Measurements from ENCODE around the gene MCAT. TPM values are rescaled to one million over a fixed set of nuclear protein-coding genes. Genes with fewer than 3 reads are reported as not detected.
A peak's percentile ranks its signal among the peaks of the same experiment; 100 is the strongest.

Gene MCAT
- total and polyA plus RNA-seq, 4 donors = 6.5 to 12.8 (median 9.9) TPM

GRCh38 chr22:43160497-43161126 is 17.4 kb upstream of the MCAT start:
- ATAC-seq (ENCODE audit: low FRiP score) (no peak), DNase-seq (no peak)
- Histone ChIP-seq H3K27me3 (ENCODE audit: control insufficient read depth in 1 of 2, insufficient read depth in 2 of 2, low read length in 1 of 2) (no peaks in the 10 kb centered on the region), H3K36me3 (ENCODE audit: control insufficient read depth in 1 of 2, insufficient read depth in 2 of 2, low read length in 1 of 2) (peaks cover 0 to 1% of the 10 kb centered on the region in 2 donors), H3K4me3 (ENCODE audit: low read length in 2 of 2) (no peak overlapping the region), H3K9me3 (ENCODE audit: control insufficient read depth, low read length) (no peaks in the 10 kb centered on the region), H3K4me1 (ENCODE audit: control insufficient read depth in 1 of 2, insufficient read depth in 2 of 2, low read length in 2 of 2) (no peaks in the 10 kb centered on the region), H3K27ac (ENCODE audit: low read depth in 1 of 2, low read length in 2 of 2) (no peak overlapping the region)
- intact Hi-C loops (cut with DNase I) = no loop called here
- whole genome bisulfite sequencing, 2 donors = 92 to 94% methylated on average over 8 of the region's 8 CpGs

GRCh38 chr22:43159484-43160178 is 16.4 kb upstream of the MCAT start:
- no peaks in the 10 kb centered on the region for H3K9me3 ChIP-seq (ENCODE audit: control insufficient read depth, low read length)
- no peaks in the 10 kb centered on the region for H3K4me1 ChIP-seq (ENCODE audit: control insufficient read depth in 1 of 2, insufficient read depth in 2 of 2, low read length in 2 of 2)
- peaks cover 0 to 1% of the 10 kb centered on the region in 2 donors for H3K36me3 ChIP-seq (ENCODE audit: control insufficient read depth in 1 of 2, insufficient read depth in 2 of 2, low read length in 1 of 2)

GRCh38 chr22:43158778-43159483 is 15.7 kb upstream of the MCAT start:
- DNase-seq (no peak), ATAC-seq (ENCODE audit: low FRiP score) (no peak)
- no peaks in the 10 kb centered on the region for H3K27me3 ChIP-seq (ENCODE audit: control insufficient read depth in 1 of 2, insufficient read depth in 2 of 2, low read length in 1 of 2)
- 90 to 91% methylated on average over 24 of the region's 24 CpGs for WGBS, 2 donors
- no peaks in the 10 kb centered on the region for H3K9me3 ChIP-seq (ENCODE audit: control insufficient read depth, low read length)
- H3K27ac ChIP-seq (ENCODE audit: low read depth in 1 of 2, low read length in 2 of 2) = no peak overlapping the region
- peaks cover 0 to 1% of the 10 kb centered on the region in 2 donors for H3K36me3 ChIP-seq (ENCODE audit: control insufficient read depth in 1 of 2, insufficient read depth in 2 of 2, low read length in 1 of 2)
- intact Hi-C loops (cut with DNase I) = no loop called here
- H3K4me1 ChIP-seq (ENCODE audit: control insufficient read depth in 1 of 2, insufficient read depth in 2 of 2, low read length in 2 of 2) = no peaks in the 10 kb centered on the region
- no peak overlapping the region for H3K4me3 ChIP-seq (ENCODE audit: low read length in 2 of 2)

More at GRCh38 chr22:43159484-43160178, 16.4 kb upstream of the MCAT start:
- intact Hi-C loops (cut with DNase I) = no loop called here
- WGBS, 2 donors = 73 to 80% methylated on average over 18 of the region's 18 CpGs
- Histone ChIP-seq H3K27ac (ENCODE audit: low read depth in 1 of 2, low read length in 2 of 2) (no peak overlapping the region), H3K27me3 (ENCODE audit: control insufficient read depth in 1 of 2, insufficient read depth in 2 of 2, low read length in 1 of 2) (no peaks in the 10 kb centered on the region), H3K4me3 (ENCODE audit: low read length in 2 of 2) (no peak overlapping the region)
- DNase-seq (peak in 1 of 2 donors; percentile 49), ATAC-seq (ENCODE audit: low FRiP score) (no peak)

GRCh38 chr22:43157874-43158546 is 14.8 kb upstream of the MCAT start:
- ATAC-seq (ENCODE audit: low FRiP score) (no peak), DNase-seq (no peak)
- WGBS, 2 donors = 80% methylated on average over 9 of the region's 9 CpGs
- intact Hi-C loops (cut with DNase I) = no loop called here
- Histone ChIP-seq H3K36me3 (ENCODE audit: control insufficient read depth in 1 of 2, insufficient read depth in 2 of 2, low read length in 1 of 2) (peaks cover 0 to 1% of the 10 kb centered on the region in 2 donors), H3K9me3 (ENCODE audit: control insufficient read depth, low read length) (no peaks in the 10 kb centered on the region), H3K4me1 (ENCODE audit: control insufficient read depth in 1 of 2, insufficient read depth in 2 of 2, low read length in 2 of 2) (no peaks in the 10 kb centered on the region), H3K27me3 (ENCODE audit: control insufficient read depth in 1 of 2, insufficient read depth in 2 of 2, low read length in 1 of 2) (no peaks in the 10 kb centered on the region), H3K27ac (ENCODE audit: low read depth in 1 of 2, low read length in 2 of 2) (no peak overlapping the region), H3K4me3 (ENCODE audit: low read length in 2 of 2) (no peak overlapping the region)

GRCh38 chr22:43156413-43156812 is 13.2 kb upstream of the MCAT start:
- intact Hi-C loops (cut with DNase I) = no loop called here
- Histone ChIP-seq H3K4me3 (ENCODE audit: low read length in 2 of 2) (no peak overlapping the region), H3K9me3 (ENCODE audit: control insufficient read depth, low read length) (no peaks in the 10 kb centered on the region), H3K27ac (ENCODE audit: low read depth in 1 of 2, low read length in 2 of 2) (no peak overlapping the region), H3K36me3 (ENCODE audit: control insufficient read depth in 1 of 2, insufficient read depth in 2 of 2, low read length in 1 of 2) (no peaks in the 10 kb centered on the region), H3K4me1 (ENCODE audit: control insufficient read depth in 1 of 2, insufficient read depth in 2 of 2, low read length in 2 of 2) (no peaks in the 10 kb centered on the region), H3K27me3 (ENCODE audit: control insufficient read depth in 1 of 2, insufficient read depth in 2 of 2, low read length in 1 of 2) (no peaks in the 10 kb centered on the region)
- ATAC-seq (ENCODE audit: low FRiP score) (no peak), DNase-seq (no peak)
- 87 to 88% methylated on average over 12 of the region's 12 CpGs for WGBS, 2 donors

- ATAC-seq (ENCODE audit: low FRiP score) = no peak
- 89 to 90% methylated on average over 5 of the region's 5 CpGs for WGBS, 2 donors
- Histone ChIP-seq H3K4me1 (ENCODE audit: control insufficient read depth in 1 of 2, insufficient read depth in 2 of 2, low read length in 2 of 2) (no peaks in the 10 kb centered on the region), H3K36me3 (ENCODE audit: control insufficient read depth in 1 of 2, insufficient read depth in 2 of 2, low read length in 1 of 2) (no peaks in the 10 kb centered on the region), H3K27ac (ENCODE audit: low read depth in 1 of 2, low read length in 2 of 2) (no peak overlapping the region), H3K9me3 (ENCODE audit: control insufficient read depth, low read length) (no peaks in the 10 kb centered on the region), H3K4me3 (ENCODE audit: low read length in 2 of 2) (no peak overlapping the region), H3K27me3 (ENCODE audit: control insufficient read depth in 1 of 2, insufficient read depth in 2 of 2, low read length in 1 of 2) (no peaks in the 10 kb centered on the region)
- no peak for DNase-seq
- intact Hi-C loops (cut with DNase I) = no loop called here
Measured at GRCh38 chr22:43155789-43156188, 12.6 kb upstream of the MCAT start.

- 91 to 95% methylated on average over 25 to 27 of the region's 27 CpGs for whole genome bisulfite sequencing, 2 donors
- H3K4me1 ChIP-seq (ENCODE audit: control insufficient read depth in 1 of 2, insufficient read depth in 2 of 2, low read length in 2 of 2) = no peaks in the 10 kb centered on the region
Measured at GRCh38 chr22:43154887-43155536, 11.8 kb upstream of the MCAT start.

GRCh38 chr22:43153899-43154298 is 10.7 kb upstream of the MCAT start:
- intact Hi-C loops (cut with DNase I) = loop anchor here in 1 of 2 donors (2.0 kb wide), 1 partner anchor 33 kb away; the partner anchor contains the start of gene TTLL12
- no peak overlapping the region for H3K27ac ChIP-seq (ENCODE audit: low read depth in 1 of 2, low read length in 2 of 2)
- DNase-seq (no peak), ATAC-seq (ENCODE audit: low FRiP score) (no peak)
- H3K9me3 ChIP-seq (ENCODE audit: control insufficient read depth, low read length) = no peaks in the 10 kb centered on the region
- H3K36me3 ChIP-seq (ENCODE audit: control insufficient read depth in 1 of 2, insufficient read depth in 2 of 2, low read length in 1 of 2) = no peaks in the 10 kb centered on the region
- no peaks in the 10 kb centered on the region for H3K4me1 ChIP-seq (ENCODE audit: control insufficient read depth in 1 of 2, insufficient read depth in 2 of 2, low read length in 2 of 2)
- H3K4me3 ChIP-seq (ENCODE audit: low read length in 2 of 2) = no peak overlapping the region
- no peaks in the 10 kb centered on the region for H3K27me3 ChIP-seq (ENCODE audit: control insufficient read depth in 1 of 2, insufficient read depth in 2 of 2, low read length in 1 of 2)
- WGBS, 2 donors = 63 to 65% methylated on average over 9 of the region's 9 CpGs

More at GRCh38 chr22:43154887-43155536, 11.8 kb upstream of the MCAT start:
- no peaks in the 10 kb centered on the region for H3K9me3 ChIP-seq (ENCODE audit: control insufficient read depth, low read length)
- DNase-seq (peak in 1 of 2 donors; percentile 88), ATAC-seq (ENCODE audit: low FRiP score) (no peak)
- H3K27me3 ChIP-seq (ENCODE audit: control insufficient read depth in 1 of 2, insufficient read depth in 2 of 2, low read length in 1 of 2) = no peaks in the 10 kb centered on the region
- H3K27ac ChIP-seq (ENCODE audit: low read depth in 1 of 2, low read length in 2 of 2) = no peak overlapping the region
- no peaks in the 10 kb centered on the region for H3K36me3 ChIP-seq (ENCODE audit: control insufficient read depth in 1 of 2, insufficient read depth in 2 of 2, low read length in 1 of 2)
- no peak overlapping the region for H3K4me3 ChIP-seq (ENCODE audit: low read length in 2 of 2)
- intact Hi-C loops (cut with DNase I) = no loop called here

All from aorta (tissue), 5 donors.